ENCODE results near the gene BSPH1. TPM values are rescaled to one million over a fixed set of nuclear protein-coding genes. Genes with fewer than 3 reads are reported as not detected.
"Not testable (repeated sequence)": the region's sequence is repeated elsewhere in the genome, so short reads cannot be mapped to it uniquely, and the experiment has no call there.

BSPH1 gene
- total RNA-seq, 1 donor from 2014 or later, result not detected

DNA sequence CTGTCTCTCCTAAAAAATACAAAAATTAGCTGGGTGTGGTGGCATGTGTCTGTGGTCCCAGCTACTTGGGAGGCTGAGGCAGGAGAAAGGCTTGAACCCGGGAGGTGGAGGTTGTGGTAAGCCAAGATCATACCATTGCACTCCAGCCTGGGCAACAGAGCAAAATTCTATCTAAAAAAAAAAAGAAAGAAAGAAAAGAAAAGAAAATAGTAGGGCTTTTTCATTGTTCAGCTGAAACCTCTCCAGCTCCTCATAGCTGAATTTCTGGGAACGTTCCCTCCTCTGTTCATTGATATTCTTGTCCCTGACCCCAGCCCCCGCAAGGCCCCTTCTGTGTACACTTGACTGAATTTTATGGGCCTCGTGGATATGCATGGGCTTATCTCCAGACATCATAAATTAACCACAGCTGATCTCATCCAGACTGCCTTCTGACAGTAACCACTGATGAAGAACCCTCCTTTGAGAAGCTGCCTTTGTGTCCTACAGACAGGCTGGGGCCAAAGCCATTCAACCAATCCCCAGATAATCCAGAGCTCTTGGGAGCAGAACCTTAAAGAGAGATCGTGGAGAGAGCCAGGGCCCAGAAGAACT lies 2.3 kb upstream of the BSPH1 start, which contains the start of gene ELSPBP1:
TSS of gene ELSPBP1 (plus strand) at position 424 of the 594 bp plus-strand sequence. CDS start 14,036 bp downstream, outside the sequence.
- TF ChIP-seq, protein P1, sequence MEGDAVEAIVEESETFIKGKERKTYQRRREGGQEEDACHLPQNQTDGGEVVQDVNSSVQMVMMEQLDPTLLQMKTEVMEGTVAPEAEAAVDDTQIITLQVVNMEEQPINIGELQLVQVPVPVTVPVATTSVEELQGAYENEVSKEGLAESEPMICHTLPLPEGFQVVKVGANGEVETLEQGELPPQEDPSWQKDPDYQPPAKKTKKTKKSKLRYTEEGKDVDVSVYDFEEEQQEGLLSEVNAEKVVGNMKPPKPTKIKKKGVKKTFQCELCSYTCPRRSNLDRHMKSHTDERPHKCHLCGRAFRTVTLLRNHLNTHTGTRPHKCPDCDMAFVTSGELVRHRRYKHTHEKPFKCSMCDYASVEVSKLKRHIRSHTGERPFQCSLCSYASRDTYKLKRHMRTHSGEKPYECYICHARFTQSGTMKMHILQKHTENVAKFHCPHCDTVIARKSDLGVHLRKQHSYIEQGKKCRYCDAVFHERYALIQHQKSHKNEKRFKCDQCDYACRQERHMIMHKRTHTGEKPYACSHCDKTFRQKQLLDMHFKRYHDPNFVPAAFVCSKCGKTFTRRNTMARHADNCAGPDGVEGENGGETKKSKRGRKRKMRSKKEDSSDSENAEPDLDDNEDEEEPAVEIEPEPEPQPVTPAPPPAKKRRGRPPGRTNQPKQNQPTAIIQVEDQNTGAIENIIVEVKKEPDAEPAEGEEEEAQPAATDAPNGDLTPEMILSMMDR (IDR thresholded peaks at IDR 0.05), result no peak
- Mint-ChIP-seq H3K4me3 (ENCODE audit: unreplicated experiment) (no peak within 1 kb of the TSS), H3K4me1 (ENCODE audit: unreplicated experiment) (no peaks in the 10 kb centered on the region), H3K27ac (ENCODE audit: unreplicated experiment) (no peak within 1 kb of the TSS), H3K36me3 (ENCODE audit: unreplicated experiment) (no peaks in the 10 kb centered on the region), H3K9me3 (ENCODE audit: unreplicated experiment) (no peaks in the 10 kb centered on the region), H3K27me3 (ENCODE audit: unreplicated experiment) (peaks cover 15% of the 10 kb centered on the region)
- no peak for DNase-seq (ENCODE audit: extremely low spot score, unreplicated experiment)

DNA sequence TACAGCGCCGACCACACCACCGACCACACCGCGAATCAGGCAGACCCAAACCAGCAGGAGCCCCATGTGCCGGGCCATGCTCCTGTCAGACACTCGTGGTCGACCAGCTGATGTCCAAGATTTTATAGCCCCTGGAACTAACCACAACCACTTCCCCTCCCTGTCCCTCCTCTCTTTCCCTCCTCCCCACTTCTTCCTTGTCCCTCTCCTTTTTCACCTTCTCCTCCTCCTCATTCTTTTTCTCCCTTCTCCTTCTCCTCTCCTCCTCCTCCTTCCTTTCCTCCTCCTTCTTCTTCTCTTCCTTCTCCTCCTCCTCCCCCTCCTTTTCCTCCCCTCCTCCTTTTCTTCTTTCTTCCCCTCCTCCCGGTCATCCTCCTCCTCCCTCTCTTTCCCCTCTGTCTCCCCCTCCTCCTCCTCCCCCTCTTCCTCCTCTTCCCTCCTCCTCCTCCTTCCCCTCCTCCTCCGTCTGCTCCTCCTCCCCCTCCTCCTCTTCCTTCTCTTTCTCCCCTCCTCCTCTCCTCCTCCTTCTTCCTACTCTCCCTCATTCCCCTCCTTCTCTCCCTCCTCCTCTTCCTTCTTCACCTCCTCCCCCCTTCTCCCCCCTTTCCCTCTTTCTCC lies 670 bp downstream of the BSPH1 start:
- DNase-seq (ENCODE audit: extremely low spot score, unreplicated experiment), result no peak

DNA sequence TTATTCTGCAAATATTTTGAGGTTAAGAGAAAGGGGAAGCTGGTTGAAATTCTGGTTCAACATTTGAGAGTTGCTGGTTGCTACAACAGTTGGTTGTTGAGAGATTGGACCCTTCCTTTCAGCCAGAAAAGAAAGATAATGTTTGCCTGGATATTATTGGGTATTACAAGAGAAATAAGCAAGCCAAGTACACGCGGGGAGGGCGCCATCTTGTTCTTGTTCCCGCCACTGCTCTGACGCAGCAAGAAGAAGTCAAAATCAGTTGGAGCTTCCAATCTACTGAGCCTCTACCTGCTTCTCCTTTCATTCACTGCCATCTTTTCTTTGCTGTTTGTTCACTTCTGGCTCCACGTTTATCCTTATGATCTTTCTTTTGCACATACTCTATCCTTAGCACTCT lies 18.4 kb downstream of the BSPH1 start:
- Mint-ChIP-seq H3K4me3 (ENCODE audit: unreplicated experiment) (no peak overlapping the region), H3K36me3 (ENCODE audit: unreplicated experiment) (no peaks in the 10 kb centered on the region), H3K4me1 (ENCODE audit: unreplicated experiment) (no peaks in the 10 kb centered on the region), H3K27me3 (ENCODE audit: unreplicated experiment) (peaks cover 32% of the 10 kb centered on the region), H3K27ac (ENCODE audit: unreplicated experiment) (no peak overlapping the region), H3K9me3 (ENCODE audit: unreplicated experiment) (no peaks in the 10 kb centered on the region)
- TF ChIP-seq, protein P1 (IDR thresholded peaks at IDR 0.05), result no peak
- DNase-seq (ENCODE audit: extremely low spot score, unreplicated experiment), result no peak

More for the DNA sequence above, 670 bp downstream of the BSPH1 start:
- Mint-ChIP-seq H3K36me3 (ENCODE audit: unreplicated experiment) (no peaks in the 10 kb centered on the region), H3K27me3 (ENCODE audit: unreplicated experiment) (peaks cover 15% of the 10 kb centered on the region), H3K9me3 (ENCODE audit: unreplicated experiment) (no peaks in the 10 kb centered on the region), H3K4me3 (ENCODE audit: unreplicated experiment) (no peak overlapping the region), H3K27ac (ENCODE audit: unreplicated experiment) (no peak overlapping the region), H3K4me1 (ENCODE audit: unreplicated experiment) (no peaks in the 10 kb centered on the region)
- TF ChIP-seq, protein P1 (IDR thresholded peaks at IDR 0.05), result no peak

DNA sequence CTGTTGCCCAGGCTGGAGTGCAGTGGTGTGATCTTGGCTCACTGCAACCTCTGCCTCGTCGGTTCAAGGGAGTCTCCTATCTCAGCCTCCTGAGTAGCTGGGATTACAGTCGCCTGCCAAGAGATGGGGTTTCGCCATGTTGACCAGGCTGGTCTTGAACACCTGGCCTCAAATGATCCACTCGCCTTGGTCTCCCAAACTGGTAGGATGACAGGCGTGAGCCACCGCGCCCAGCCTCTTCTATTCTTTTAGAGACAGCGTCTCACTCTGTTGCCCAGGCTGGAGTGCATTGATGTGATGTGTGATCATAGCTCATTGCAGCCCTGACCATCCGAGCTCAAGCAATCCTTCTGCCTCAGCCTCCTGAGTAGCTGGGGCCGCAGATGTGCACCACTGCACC lies 36.0 kb downstream of the BSPH1 start:
- not testable (repeated sequence) for H3K4me1 Mint-ChIP-seq (ENCODE audit: unreplicated experiment)

DNA sequence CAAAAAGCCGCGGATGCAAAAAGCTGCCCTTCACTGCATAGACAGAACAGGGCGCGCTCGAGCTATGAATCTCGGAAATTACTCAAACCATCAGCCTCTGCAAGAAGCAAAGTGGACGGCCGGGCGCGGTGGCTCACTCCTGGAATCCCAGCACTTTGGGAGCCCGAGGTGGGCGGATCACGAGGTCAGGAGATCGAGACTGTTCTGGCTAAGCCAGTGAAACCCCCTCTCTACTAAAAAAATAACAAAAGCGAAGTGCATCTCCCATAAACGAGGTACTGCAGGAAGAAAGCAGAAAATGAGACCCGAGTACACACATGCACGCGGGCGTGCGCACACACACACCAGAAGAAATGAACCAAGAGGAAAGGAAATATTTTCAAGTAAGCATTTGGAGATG lies 39.8 kb downstream of the BSPH1 start:
- DNase-seq (ENCODE audit: extremely low spot score, unreplicated experiment); H3K4me1 Mint-ChIP-seq (ENCODE audit: unreplicated experiment); H3K4me3 Mint-ChIP-seq (ENCODE audit: unreplicated experiment); H3K27me3 Mint-ChIP-seq (ENCODE audit: unreplicated experiment); H3K36me3 Mint-ChIP-seq (ENCODE audit: unreplicated experiment); H3K9me3 Mint-ChIP-seq (ENCODE audit: unreplicated experiment); H3K27ac Mint-ChIP-seq (ENCODE audit: unreplicated experiment): not testable (repeated sequence)

More for the DNA sequence above, 36.0 kb downstream of the BSPH1 start:
- H3K4me3 Mint-ChIP-seq (ENCODE audit: unreplicated experiment); H3K27ac Mint-ChIP-seq (ENCODE audit: unreplicated experiment); H3K36me3 Mint-ChIP-seq (ENCODE audit: unreplicated experiment); H3K9me3 Mint-ChIP-seq (ENCODE audit: unreplicated experiment): not testable (repeated sequence)
- DNase-seq (ENCODE audit: extremely low spot score, unreplicated experiment), result peak; percentile 80
- H3K27me3 Mint-ChIP-seq (ENCODE audit: unreplicated experiment), result peaks cover 16% of the 10 kb centered on the region

DNA sequence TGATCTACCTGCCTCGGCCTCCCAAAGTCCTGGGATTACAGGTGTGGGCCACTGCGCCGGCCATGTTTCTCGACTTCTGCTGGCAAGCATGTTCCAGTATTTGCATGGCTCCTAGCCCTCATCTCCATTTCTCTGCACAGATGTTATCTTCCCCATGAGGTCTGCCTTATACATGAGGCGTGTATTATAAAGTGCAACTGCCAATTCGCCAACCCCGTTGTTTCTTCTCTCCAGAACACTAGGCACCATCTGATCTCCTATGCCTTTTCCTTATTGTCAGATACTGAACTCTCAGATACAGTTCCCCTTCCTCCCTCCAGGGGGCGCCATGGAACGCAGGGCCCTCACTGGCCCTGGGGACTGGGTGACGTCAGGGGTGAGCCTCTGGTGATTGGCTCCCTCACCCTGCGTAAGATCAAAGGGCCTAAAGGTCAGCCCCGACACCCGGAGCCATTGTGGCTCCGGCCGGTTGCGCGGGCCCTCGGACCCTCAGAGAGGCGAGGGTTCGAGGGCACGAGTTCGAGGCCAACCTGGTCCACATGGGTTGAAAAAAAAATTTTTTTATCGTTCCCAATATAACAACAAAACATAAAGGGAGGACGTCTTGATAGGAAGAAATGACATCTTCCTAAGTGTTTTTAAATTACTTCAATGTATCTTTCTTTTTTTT lies 42.0 kb downstream of the BSPH1 start:
- H3K4me3 Mint-ChIP-seq (ENCODE audit: unreplicated experiment); H3K27me3 Mint-ChIP-seq (ENCODE audit: unreplicated experiment); H3K4me1 Mint-ChIP-seq (ENCODE audit: unreplicated experiment); H3K36me3 Mint-ChIP-seq (ENCODE audit: unreplicated experiment); H3K27ac Mint-ChIP-seq (ENCODE audit: unreplicated experiment); H3K9me3 Mint-ChIP-seq (ENCODE audit: unreplicated experiment): not testable (repeated sequence)
- DNase-seq (ENCODE audit: extremely low spot score, unreplicated experiment), result peak; percentile 93
- TF ChIP-seq, protein P1 (IDR thresholded peaks at IDR 0.05), result peak; percentile 35

DNA sequence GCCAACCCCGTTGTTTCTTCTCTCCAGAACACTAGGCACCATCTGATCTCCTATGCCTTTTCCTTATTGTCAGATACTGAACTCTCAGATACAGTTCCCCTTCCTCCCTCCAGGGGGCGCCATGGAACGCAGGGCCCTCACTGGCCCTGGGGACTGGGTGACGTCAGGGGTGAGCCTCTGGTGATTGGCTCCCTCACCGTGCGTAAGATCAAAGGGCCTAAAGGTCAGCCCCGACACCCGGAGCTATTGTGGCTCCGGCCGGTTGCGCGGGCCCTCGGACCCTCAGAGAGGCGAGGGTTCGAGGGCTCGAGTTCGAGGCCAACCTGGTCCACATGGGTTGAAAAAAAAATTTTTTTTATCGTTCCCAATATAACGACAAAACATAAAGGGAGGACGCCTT lies 63.4 kb downstream of the BSPH1 start:
- H3K27me3 Mint-ChIP-seq (ENCODE audit: unreplicated experiment); H3K9me3 Mint-ChIP-seq (ENCODE audit: unreplicated experiment): not testable (repeated sequence)

More for the DNA sequence above, 63.4 kb downstream of the BSPH1 start:
- H3K4me3 Mint-ChIP-seq (ENCODE audit: unreplicated experiment); H3K4me1 Mint-ChIP-seq (ENCODE audit: unreplicated experiment); H3K27ac Mint-ChIP-seq (ENCODE audit: unreplicated experiment); DNase-seq (ENCODE audit: extremely low spot score, unreplicated experiment); H3K36me3 Mint-ChIP-seq (ENCODE audit: unreplicated experiment): not testable (repeated sequence)
